ENCODE data around the gene CDK14. TPM values are rescaled to one million over a fixed set of nuclear protein-coding genes. Genes with fewer than 3 reads are reported as not detected.

CDK14 gene
- total and polyA plus RNA-seq, 10 of the 15 experiments (the other 5 are each of a cell fraction or from before 2014, with no cell fraction given) = 6.5 to 61.3 (median 24.2) TPM

GRCh38 chr7:90668992-90669391 lies 72.9 kb downstream of the CDK14 start:
- WGBS (ENCODE audit: insufficient coverage, insufficient replicate concordance, low lambda C conversion rate, missing lambda C conversion rate) = 70% methylated on average over 2 of the region's 2 CpGs
- no TSS peak for BruUV-seq (replicated peaks)
- Histone ChIP-seq H4K20me1 (ENCODE audit: control insufficient read depth, insufficient read depth) (no peaks in the 10 kb centered on the region), H3K4me2 (ENCODE audit: control insufficient read depth, insufficient read depth) (peak overlapping the region; percentile 22; the same call in 1 of the 2 replicates), H2AFZ (ENCODE audit: control insufficient read depth, low read depth, low read length) (no peak overlapping the region), H3K79me2 (ENCODE audit: control insufficient read depth, insufficient read depth, low read length) (no peaks in the 10 kb centered on the region; the same call in 1 of the 2 replicates), H3K27me3 (replicated peaks in 1 of 2; ENCODE audit: control insufficient read depth in 2 of 2, insufficient read depth in 2 of 2, low read length in 1 of 2) (no peaks in the 10 kb centered on the region), H3K36me3 (ENCODE audit: control insufficient read depth in 2 of 2, insufficient read depth in 2 of 2, low read length in 1 of 2) (no peaks in the 10 kb centered on the region), H3K4me3 (no peak overlapping the region), H3K9me3 (replicated peaks; ENCODE audit: control insufficient read depth, insufficient read depth, low read length) (no peaks in the 10 kb centered on the region), H3K4me1 (ENCODE audit: control insufficient read depth, insufficient read depth, low read length) (peaks cover 6% of the 10 kb centered on the region; the same call in 1 of the 2 replicates), H3K9ac (ENCODE audit: control insufficient read depth, insufficient read depth, low read length) (no peak overlapping the region), H3K27ac (ENCODE audit: control insufficient read depth, insufficient read depth) (no peak overlapping the region)
- no peak for ATAC-seq
- intact Hi-C loops (cut with micrococcal nuclease; ENCODE audit: unreplicated experiment) (no loop called here), in situ Hi-C loops (cut with MboI) (no loop called here)
- no peak for DNase-seq (ENCODE audit: low read depth, low spot score)
- ChIA-PET POLR2A (no interaction called here), SMC1A (ENCODE audit: uncharacterized antibody, unreplicated experiment) (no interaction called here), CTCF (interaction anchor here (1.4 kb wide), 1 partner anchor 214 kb away, joined by 6 read pairs; no protein-coding TSS in a partner anchor), RAD21 (ENCODE audit: unreplicated experiment) (no interaction called here)
- FAIRE-seq = no peak
- no peak for TF ChIP-seq ZNF687 (IDR thresholded peaks at IDR 0.05)
- TF ChIP-seq PBX3 (IDR thresholded peaks at IDR 0.05; ENCODE audit: insufficient replicate concordance, low read depth, low read length) = no peak

Data from GM12878 (cell line).